A673 (cell line): ENCODE results near the gene VAV2.

ENCODE experiments used
- EZH2 ChIP-seq: fragments of 200-600 bp; sonication (generic); IDR thresholded peaks from 2 replicates; pipeline ENCODE4 v1.6.1; 2017; ENCODE audit warnings: borderline replicate concordance, low read depth, mild to moderate bottlenecking, mixed read lengths, antibody characterized with exemption, low read length; ENCODE audit not compliant: poor library complexity, severe bottlenecking
- TF ChIP-seq, protein P1 (sequence below): fragments of 300-800, 200-600 bp; sonication (generic); conservative IDR thresholded peaks from 2 replicates; pipeline ENCODE4 v1.5.1; 2017; ENCODE audit warnings: low read depth, mild to moderate bottlenecking, antibody characterized with exemption, low read length, moderate library complexity, mixed read lengths

DNA sequence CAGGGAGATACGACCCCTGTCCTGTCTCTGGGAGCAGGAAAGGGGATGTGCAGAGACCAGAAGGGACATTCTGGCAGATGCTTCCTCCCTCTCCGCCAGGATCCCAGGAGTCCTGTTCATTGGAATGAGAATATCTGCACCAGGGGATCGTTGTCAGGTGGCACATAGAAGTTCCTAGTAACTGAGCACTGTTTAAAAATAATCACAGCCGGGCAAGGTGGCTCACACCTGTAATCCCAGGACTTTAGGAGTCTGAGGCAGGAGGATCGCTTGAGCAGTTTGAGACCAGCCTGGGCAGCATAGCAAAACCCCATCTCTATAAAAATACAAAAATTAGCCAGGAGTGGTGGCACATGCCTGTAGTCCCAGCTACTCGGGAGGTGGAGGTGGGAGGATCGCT lies 266.2 kb downstream of the VAV2 start:
- TF ChIP-seq, protein P1, sequence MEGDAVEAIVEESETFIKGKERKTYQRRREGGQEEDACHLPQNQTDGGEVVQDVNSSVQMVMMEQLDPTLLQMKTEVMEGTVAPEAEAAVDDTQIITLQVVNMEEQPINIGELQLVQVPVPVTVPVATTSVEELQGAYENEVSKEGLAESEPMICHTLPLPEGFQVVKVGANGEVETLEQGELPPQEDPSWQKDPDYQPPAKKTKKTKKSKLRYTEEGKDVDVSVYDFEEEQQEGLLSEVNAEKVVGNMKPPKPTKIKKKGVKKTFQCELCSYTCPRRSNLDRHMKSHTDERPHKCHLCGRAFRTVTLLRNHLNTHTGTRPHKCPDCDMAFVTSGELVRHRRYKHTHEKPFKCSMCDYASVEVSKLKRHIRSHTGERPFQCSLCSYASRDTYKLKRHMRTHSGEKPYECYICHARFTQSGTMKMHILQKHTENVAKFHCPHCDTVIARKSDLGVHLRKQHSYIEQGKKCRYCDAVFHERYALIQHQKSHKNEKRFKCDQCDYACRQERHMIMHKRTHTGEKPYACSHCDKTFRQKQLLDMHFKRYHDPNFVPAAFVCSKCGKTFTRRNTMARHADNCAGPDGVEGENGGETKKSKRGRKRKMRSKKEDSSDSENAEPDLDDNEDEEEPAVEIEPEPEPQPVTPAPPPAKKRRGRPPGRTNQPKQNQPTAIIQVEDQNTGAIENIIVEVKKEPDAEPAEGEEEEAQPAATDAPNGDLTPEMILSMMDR: no peak
- no peak for TF ChIP-seq EZH2
